Measurements from ENCODE around the gene ARHGAP28.
"Not testable (repeated sequence)": the region's sequence is repeated elsewhere in the genome, so short reads cannot be mapped to it uniquely, and the experiment has no call there.

Gene ARHGAP28

DNA sequence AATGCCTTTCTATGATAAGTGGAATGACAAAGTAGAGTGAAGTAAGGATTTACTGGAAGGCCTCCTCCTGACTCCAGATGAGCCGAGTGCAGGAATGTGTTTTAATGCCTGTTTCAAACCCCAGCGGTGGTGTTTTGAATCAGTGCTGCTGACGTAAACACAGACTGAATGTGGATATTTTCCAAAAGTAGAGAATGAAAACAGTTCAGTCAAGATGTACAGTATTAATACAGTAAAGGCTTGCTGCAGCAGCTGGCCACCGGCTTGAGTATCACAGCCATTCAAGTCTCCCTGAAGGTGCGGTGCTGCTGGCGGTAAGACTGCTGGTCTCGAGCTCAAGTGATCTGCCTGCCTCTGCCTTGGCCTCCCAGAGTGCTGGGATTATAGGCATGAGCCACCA, 46.7 kb downstream of the ARHGAP28 start:
- no peak for DNase-seq (ENCODE audit: low read depth)

DNA sequence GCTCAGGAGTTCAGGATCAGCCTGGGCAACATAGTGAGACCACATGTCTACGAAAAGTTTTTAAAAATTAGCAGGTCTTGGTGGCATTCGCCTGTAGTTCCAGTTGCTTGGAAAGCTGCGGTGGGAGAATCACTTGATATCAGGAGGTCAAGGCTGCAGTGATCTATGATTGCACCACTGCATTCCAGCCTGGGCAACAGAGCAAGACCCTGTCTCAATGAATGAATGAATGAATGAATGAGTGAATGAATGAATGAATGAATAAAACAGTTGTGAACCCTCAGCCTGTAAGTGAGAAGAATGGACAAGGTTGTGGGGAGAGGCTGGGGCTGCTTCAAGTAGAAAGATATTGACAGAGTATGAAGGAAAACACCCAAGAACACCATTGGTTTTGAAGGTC, 48.0 kb downstream of the ARHGAP28 start:
- DNase-seq (ENCODE audit: low read depth): no peak

GRCh38 chr18:6778459-6779247, 49.1 kb downstream of the ARHGAP28 start:
- DNase-seq (ENCODE audit: low read depth): no peak

- DNase-seq (ENCODE audit: low read depth): no peak
Observed at GRCh38 chr18:6781142-6781714, 51.7 kb downstream of the ARHGAP28 start.

GRCh38 chr18:6781796-6782195, 52.3 kb downstream of the ARHGAP28 start:
- no peak for DNase-seq (ENCODE audit: low read depth)

DNA sequence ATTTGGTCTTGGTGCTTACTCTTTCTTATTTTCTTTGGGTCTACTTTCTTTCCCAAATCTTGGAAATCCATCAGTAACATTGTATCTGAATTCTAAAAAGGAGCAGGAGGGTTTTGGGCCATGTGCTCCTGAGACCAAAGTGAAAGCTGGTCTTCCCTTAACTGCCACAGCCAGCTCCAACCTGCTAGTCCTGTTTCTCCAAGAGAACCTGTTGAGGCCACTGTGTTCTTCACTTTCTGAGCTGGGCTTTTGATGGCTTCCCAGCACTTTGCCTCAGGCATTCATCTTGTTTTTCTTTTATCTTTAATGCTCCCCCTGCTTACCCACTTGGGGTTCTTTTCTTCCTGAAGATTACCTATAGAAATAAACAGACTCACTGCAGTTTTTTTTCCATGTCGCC, 53.3 kb downstream of the ARHGAP28 start:
- DNase-seq (ENCODE audit: low read depth): no peak

DNA sequence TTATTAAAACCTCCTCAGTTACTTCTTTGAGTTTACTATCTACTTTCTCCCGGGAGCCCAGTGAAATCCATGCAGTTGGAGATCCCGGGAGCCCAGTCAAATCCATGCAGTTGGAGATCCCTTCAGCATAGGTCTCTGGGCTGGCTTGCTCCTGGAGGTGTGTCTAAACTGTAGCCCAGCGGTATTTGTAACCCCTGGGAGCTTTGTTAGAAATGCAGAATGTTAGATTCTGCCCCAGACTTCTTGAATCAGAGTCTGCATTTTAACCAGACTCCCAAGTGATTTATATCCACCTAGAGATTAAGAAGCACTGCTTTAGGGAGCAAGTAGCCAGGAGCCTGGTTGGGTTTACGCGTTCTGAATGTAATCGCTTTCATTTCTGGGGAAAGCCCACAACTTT, 54.5 kb downstream of the ARHGAP28 start:
- DNase-seq (ENCODE audit: low read depth): no peak

DNA sequence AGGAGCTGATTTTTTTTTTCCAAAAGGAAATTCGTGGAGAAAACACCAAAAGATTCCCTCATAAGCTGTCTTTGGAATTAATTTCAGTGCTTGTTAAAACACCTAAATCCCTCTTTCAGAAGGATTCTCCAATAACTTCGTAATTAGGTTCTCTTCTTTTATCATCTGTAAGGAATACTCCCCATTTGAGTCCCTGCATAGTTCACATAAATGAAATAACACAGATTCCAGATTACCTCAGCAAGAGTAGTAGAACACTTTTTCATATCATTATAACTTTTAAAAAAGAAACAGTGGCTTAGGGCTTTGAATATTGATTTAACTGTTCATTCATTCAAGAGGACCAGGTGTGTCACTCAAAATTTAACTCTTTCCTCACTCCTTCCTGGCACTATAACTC, 55.5 kb downstream of the ARHGAP28 start:
- no peak for DNase-seq (ENCODE audit: low read depth)

DNA sequence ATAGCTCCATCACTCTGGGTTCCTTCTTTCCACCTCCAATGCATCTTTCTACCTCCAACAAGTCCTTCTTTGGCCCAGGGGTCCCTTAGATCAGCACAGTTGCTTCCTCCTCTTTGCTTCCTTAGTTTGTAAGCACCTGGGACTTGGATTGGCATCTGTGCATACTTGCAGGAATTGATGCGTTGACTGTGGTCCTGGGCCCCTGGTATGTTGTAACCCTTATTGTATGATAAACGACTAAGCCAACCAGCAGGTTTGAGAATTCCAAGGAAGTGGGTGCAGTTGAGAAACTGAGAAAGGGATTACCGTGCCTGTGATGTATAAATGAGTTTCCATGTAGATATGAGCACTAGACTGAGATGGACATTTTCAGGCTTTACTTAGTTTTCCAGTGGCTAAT, 55.9 kb downstream of the ARHGAP28 start:
- DNase-seq (ENCODE audit: low read depth): no peak

DNA sequence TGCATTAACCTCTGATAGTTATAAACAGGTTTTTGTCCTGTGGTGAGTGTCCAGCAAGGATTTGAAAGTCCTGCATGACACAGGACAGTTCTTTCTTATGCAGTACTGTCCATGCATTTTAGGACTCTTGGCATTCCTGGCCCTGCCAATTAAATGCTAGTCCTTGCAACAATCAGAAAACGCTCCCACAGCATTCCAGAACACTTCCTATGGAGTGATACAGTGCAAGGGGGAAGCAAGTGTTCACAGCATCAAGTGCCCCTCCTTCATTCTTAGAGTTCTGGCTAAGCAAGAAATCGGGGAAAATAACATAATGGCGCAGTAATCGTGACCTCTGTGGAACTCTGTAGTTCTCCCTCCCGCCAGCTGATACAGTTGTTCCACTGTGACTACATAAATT, 62.9 kb downstream of the ARHGAP28 start:
- no peak for DNase-seq (ENCODE audit: low read depth)

GRCh38 chr18:6793455-6793854, 63.9 kb downstream of the ARHGAP28 start:
- DNase-seq (ENCODE audit: low read depth): no peak

- no peak for DNase-seq (ENCODE audit: low read depth)
Observed at GRCh38 chr18:6793986-6794385, 64.5 kb downstream of the ARHGAP28 start.

- DNase-seq (ENCODE audit: low read depth): no peak
Observed at GRCh38 chr18:6795307-6795706, 65.8 kb downstream of the ARHGAP28 start.

- no peak for DNase-seq (ENCODE audit: low read depth)
Observed at GRCh38 chr18:6796511-6796910, 67.0 kb downstream of the ARHGAP28 start.

GRCh38 chr18:6797171-6797570, 67.7 kb downstream of the ARHGAP28 start:
- DNase-seq (ENCODE audit: low read depth): no peak

GRCh38 chr18:6798896-6799295, 69.4 kb downstream of the ARHGAP28 start:
- no peak for DNase-seq (ENCODE audit: low read depth)

DNA sequence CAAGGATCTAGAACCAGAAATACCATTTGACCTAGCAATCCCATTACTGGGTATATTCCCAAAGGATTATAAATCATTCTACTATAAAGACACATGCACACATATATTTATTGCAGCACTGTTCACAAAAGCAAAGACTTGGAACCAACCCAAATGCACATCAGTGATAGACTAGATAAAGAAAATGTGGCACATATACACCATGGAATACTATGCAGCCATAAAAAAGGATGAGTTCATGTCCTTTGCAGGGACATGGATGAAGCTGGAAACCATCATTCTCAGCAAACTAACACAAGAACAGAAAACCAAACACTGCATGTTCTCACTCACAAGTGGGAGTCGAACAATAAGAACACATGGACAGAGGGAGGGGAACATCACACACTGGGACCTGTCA, 70.8 kb downstream of the ARHGAP28 start:
- DNase-seq (ENCODE audit: low read depth): not testable (repeated sequence)

- no peak for DNase-seq (ENCODE audit: low read depth)
Observed at GRCh38 chr18:6807515-6808257, 78.2 kb downstream of the ARHGAP28 start.

- DNase-seq (ENCODE audit: low read depth): no peak
Observed at GRCh38 chr18:6810191-6810590, 80.7 kb downstream of the ARHGAP28 start.

GRCh38 chr18:6811816-6812215, 82.3 kb downstream of the ARHGAP28 start:
- DNase-seq (ENCODE audit: low read depth): no peak

- no peak for DNase-seq (ENCODE audit: low read depth)
Observed at GRCh38 chr18:6814882-6815425, 85.4 kb downstream of the ARHGAP28 start.

DNA sequence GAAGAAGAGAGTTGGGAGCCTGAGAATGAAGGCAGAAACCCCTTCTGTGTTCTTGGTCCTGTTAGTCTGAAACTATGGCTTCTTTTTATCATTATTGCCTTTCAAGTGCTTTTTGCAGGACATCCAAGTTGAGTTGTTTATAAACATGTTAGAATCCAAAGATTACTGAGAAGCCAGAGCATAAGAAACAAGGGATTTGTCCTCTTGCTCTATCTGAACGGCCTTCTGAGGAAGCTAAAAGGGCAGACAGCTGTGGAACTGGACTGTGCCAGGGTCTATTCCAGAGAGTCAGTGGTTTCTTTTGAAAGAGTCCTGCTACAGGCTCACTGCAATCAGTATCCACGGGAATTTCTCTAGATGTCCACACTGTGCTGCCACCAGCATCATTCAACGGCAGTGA, 86.6 kb downstream of the ARHGAP28 start:
- no peak for DNase-seq (ENCODE audit: low read depth)

DNA sequence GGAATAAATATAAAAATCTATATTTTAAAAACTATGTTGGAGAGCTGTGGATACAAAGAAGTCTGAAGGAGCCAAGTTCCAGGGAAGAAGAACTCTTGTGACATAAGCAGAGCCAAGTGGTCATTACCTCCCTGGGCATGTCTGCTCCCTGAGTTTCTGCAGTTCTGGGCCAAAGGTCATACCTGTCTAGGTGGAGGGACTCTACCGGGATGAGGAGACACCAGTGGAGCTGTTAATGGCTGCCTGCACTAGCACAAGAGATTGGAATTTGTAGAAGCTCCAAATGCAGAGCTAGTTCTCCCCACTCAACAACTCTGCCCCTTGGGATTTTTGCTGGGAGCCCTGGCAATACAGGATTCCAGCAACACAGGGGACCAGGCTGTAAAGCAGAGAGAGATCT, 89.8 kb downstream of the ARHGAP28 start:
- no peak for DNase-seq (ENCODE audit: low read depth)

Data from stimulated activated CD8-positive, alpha-beta memory T cell treated with anti-CD3 and anti-CD28 coated beads, Interleukin-4, amount 100 ng/mL, for 24 hours (primary cell).